Keratinocyte (primary cell): ENCODE measurements around the gene DNAJC18.

Source experiments
- EZH2 ChIP-seq: IDR thresholded peaks from one replicate; pipeline ENCODE4 v1.6.1; 2012; ENCODE audit warnings: inconsistent platforms, mild to moderate bottlenecking, low read length, moderate library complexity
- TF ChIP-seq, protein P1 (sequence below), 3 experiments: IDR thresholded peaks in 1 of 3; conservative IDR thresholded peaks in 1 of 3; optimal IDR thresholded peaks in 1 of 3; 2 replicates in 2 of 3; 3 replicates in 1 of 3; pipeline versions ENCODE3 to v1.5.1; 2011; ENCODE audit warnings: low read length in 3 of 3, mild to moderate bottlenecking in 3 of 3, moderate library complexity in 2 of 3, control low read depth in 1 of 3, inconsistent platforms in 1 of 3; ENCODE audit not compliant: insufficient read depth in 2 of 3; ENCODE audit errors: extremely low read depth in 1 of 3

DNA sequence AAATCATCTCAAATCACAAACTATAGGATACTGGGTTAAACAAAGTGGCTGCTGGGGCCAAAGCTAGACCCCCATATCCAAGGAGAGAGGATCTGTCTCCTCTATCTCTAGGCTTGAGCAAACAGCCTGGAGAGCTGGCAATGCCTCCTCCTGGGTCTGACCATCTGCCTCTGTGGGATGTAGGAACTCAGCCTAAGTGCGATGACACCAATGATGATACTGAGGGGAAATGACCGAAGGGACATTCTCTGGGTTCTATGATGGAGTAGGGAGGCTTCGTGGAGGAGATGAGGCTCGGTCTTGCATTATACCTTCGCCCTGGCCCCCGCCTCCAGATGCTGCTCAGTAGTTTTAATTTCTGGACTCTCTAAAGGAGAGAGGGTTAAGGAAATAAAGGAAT lies 26.2 kb downstream of the DNAJC18 start:
- TF ChIP-seq, protein P1, sequence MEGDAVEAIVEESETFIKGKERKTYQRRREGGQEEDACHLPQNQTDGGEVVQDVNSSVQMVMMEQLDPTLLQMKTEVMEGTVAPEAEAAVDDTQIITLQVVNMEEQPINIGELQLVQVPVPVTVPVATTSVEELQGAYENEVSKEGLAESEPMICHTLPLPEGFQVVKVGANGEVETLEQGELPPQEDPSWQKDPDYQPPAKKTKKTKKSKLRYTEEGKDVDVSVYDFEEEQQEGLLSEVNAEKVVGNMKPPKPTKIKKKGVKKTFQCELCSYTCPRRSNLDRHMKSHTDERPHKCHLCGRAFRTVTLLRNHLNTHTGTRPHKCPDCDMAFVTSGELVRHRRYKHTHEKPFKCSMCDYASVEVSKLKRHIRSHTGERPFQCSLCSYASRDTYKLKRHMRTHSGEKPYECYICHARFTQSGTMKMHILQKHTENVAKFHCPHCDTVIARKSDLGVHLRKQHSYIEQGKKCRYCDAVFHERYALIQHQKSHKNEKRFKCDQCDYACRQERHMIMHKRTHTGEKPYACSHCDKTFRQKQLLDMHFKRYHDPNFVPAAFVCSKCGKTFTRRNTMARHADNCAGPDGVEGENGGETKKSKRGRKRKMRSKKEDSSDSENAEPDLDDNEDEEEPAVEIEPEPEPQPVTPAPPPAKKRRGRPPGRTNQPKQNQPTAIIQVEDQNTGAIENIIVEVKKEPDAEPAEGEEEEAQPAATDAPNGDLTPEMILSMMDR (optimal IDR thresholded peaks at IDR 0.05 in 1 of 3, IDR thresholded peaks at IDR 0.05 in 1 of 3, conservative IDR thresholded peaks at IDR 0.05 in 1 of 3; ENCODE audit: extremely low read depth in 1 of 3, insufficient read depth in 2 of 3, low read length in 3 of 3) = no peak
- TF ChIP-seq EZH2 = no peak
